Measurements from ENCODE around the gene EMP3.

Gene EMP3

GRCh38 chr19:48321372-48321621 is 4.1 kb upstream of the EMP3 start:
- no peaks in the 10 kb centered on the region for H4K20me1 ChIP-seq (ENCODE audit: insufficient read depth, low read length)
- H3K9me3 ChIP-seq (ENCODE audit: insufficient read depth, low read length) = no peaks in the 10 kb centered on the region
- H3K36me3 ChIP-seq (replicated peaks; ENCODE audit: low read depth, low read length) = no peaks in the 10 kb centered on the region
- H3K79me2 ChIP-seq (ENCODE audit: low read length) = no peaks in the 10 kb centered on the region
- no peak overlapping the region for H2AFZ ChIP-seq (ENCODE audit: low read depth, low read length)
- peak overlapping the region; percentile 85 for H3K9ac ChIP-seq (ENCODE audit: low read length)
- H3K27me3 ChIP-seq (ENCODE audit: low read depth, low read length) = no peaks in the 10 kb centered on the region
- peak overlapping the region; percentile 77 for H3K4me3 ChIP-seq (ENCODE audit: low read length)
- H3K4me1 ChIP-seq (ENCODE audit: low read length) = peaks cover 39% of the 10 kb centered on the region
- peak overlapping the region; percentile 74 for H3K27ac ChIP-seq (ENCODE audit: low read length)
- peak overlapping the region; percentile 100 for H3K4me2 ChIP-seq (ENCODE audit: low read length)
- TF ChIP-seq, protein P1, sequence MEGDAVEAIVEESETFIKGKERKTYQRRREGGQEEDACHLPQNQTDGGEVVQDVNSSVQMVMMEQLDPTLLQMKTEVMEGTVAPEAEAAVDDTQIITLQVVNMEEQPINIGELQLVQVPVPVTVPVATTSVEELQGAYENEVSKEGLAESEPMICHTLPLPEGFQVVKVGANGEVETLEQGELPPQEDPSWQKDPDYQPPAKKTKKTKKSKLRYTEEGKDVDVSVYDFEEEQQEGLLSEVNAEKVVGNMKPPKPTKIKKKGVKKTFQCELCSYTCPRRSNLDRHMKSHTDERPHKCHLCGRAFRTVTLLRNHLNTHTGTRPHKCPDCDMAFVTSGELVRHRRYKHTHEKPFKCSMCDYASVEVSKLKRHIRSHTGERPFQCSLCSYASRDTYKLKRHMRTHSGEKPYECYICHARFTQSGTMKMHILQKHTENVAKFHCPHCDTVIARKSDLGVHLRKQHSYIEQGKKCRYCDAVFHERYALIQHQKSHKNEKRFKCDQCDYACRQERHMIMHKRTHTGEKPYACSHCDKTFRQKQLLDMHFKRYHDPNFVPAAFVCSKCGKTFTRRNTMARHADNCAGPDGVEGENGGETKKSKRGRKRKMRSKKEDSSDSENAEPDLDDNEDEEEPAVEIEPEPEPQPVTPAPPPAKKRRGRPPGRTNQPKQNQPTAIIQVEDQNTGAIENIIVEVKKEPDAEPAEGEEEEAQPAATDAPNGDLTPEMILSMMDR (IDR thresholded peaks at IDR 0.05; ENCODE audit: low read depth, low read length) = no peak
- no peak for TF ChIP-seq EZH2phosphoT487 (IDR thresholded peaks at IDR 0.05; ENCODE audit: low read depth)

- H4K20me1 ChIP-seq (ENCODE audit: insufficient read depth, low read length) = no peaks in the 10 kb centered on the region
- H3K9me3 ChIP-seq (ENCODE audit: insufficient read depth, low read length) = no peaks in the 10 kb centered on the region
- peak overlapping the region; percentile 77 for H3K4me3 ChIP-seq (ENCODE audit: low read length)
- H3K27ac ChIP-seq (ENCODE audit: low read length) = peak overlapping the region; percentile 80
- no peaks in the 10 kb centered on the region for H3K27me3 ChIP-seq (ENCODE audit: low read depth, low read length)
- H3K4me1 ChIP-seq (ENCODE audit: low read length) = peaks cover 40% of the 10 kb centered on the region
- no peaks in the 10 kb centered on the region for H3K79me2 ChIP-seq (ENCODE audit: low read length)
- no peaks in the 10 kb centered on the region for H3K36me3 ChIP-seq (replicated peaks; ENCODE audit: low read depth, low read length)
- TF ChIP-seq EZH2phosphoT487 (IDR thresholded peaks at IDR 0.05; ENCODE audit: low read depth) = no peak
- TF ChIP-seq, protein P1 (IDR thresholded peaks at IDR 0.05; ENCODE audit: low read depth, low read length) = no peak
- H3K9ac ChIP-seq (ENCODE audit: low read length) = peak overlapping the region; percentile 93
- peak overlapping the region; percentile 100 for H3K4me2 ChIP-seq (ENCODE audit: low read length)
- H2AFZ ChIP-seq (ENCODE audit: low read depth, low read length) = peak overlapping the region; percentile 51; the same call in 1 of the 2 replicates
These were observed 3.4 kb upstream of the EMP3 start for GRCh38 chr19:48321622-48322591.

- H2AFZ ChIP-seq (ENCODE audit: low read depth, low read length) = peak overlapping the region; percentile 85
- H3K36me3 ChIP-seq (replicated peaks; ENCODE audit: low read depth, low read length) = peaks cover 3% of the 10 kb centered on the region
- H3K27me3 ChIP-seq (ENCODE audit: low read depth, low read length) = no peaks in the 10 kb centered on the region
- no peaks in the 10 kb centered on the region for H4K20me1 ChIP-seq (ENCODE audit: insufficient read depth, low read length)
- peaks cover 42% of the 10 kb centered on the region for H3K4me1 ChIP-seq (ENCODE audit: low read length)
- peak overlapping the region; percentile 80 for H3K9ac ChIP-seq (ENCODE audit: low read length)
- H3K9me3 ChIP-seq (ENCODE audit: insufficient read depth, low read length) = no peaks in the 10 kb centered on the region
- no peaks in the 10 kb centered on the region for H3K79me2 ChIP-seq (ENCODE audit: low read length)
- H3K4me2 ChIP-seq (ENCODE audit: low read length) = peak overlapping the region; percentile 93
- no peak for TF ChIP-seq EZH2phosphoT487 (IDR thresholded peaks at IDR 0.05; ENCODE audit: low read depth)
- TF ChIP-seq, protein P1 (IDR thresholded peaks at IDR 0.05; ENCODE audit: low read depth, low read length) = no peak
- peak overlapping the region; percentile 67 for H3K27ac ChIP-seq (ENCODE audit: low read length)
- peak overlapping the region; percentile 85 for H3K4me3 ChIP-seq (ENCODE audit: low read length)
These were observed 4.0 kb downstream of the EMP3 start for GRCh38 chr19:48329167-48329891.

Data from OCI-LY3 (cell line).